B cell (primary cell): ENCODE results near the gene PHF19. TPM values are rescaled to one million over a fixed set of nuclear protein-coding genes. Genes with fewer than 3 reads are reported as not detected.

ENCODE experiments used
- ATAC-seq: fragments of 200-7000 bp; cut with Tn5 transposase; one replicate; pipeline ENCODE4 v1.10.0; 2021; ENCODE audit warnings: low read depth, mild to moderate bottlenecking, moderate number of reproducible peaks, moderate library complexity
- CTCF ChIA-PET: fragments of 350-600 bp; sonication (Branson Sonifier 250); formaldehyde crosslinking; loops from one replicate; lab custom pipeline; 2021; ENCODE audit warnings: antibody characterized with exemption, inconsistent platforms; lab: Charles Lee
- POLR2A ChIA-PET: fragments of 350-600 bp; sonication (Branson Sonifier 250); formaldehyde crosslinking; loops from one replicate; lab custom pipeline; 2021; ENCODE audit warnings: antibody characterized with exemption; lab: Charles Lee
- DNase-seq: peaks from one replicate; pipeline ENCODE4 v3.0.0; 2013
- H2AFZ ChIP-seq: 2 replicates; pipeline ENCODE4 v1.6.1; 2012; ENCODE audit warnings: mild to moderate bottlenecking, low read depth, low read length; ENCODE audit not compliant: insufficient read depth, poor library complexity, severe bottlenecking
- H3K27ac ChIP-seq, 2 donors: 1 replicate in 1 of 2; 2 replicates in 1 of 2; pipeline ENCODE4 v1.5.1; 2012 to 2013; ENCODE audit warnings: low read length in 2 of 2, mild to moderate bottlenecking in 2 of 2, moderate library complexity in 1 of 2
- H3K27me3 ChIP-seq, 4 experiments: fragments of 200-600 bp in 1 of 4; sonication (generic) in 1 of 4; replicated peaks in 1 of 4; 1 replicate in 2 of 4; 2 replicates in 2 of 4; pipeline versions ENCODE4 v1.6.1 to v1.7.0; 2013 to 2016; ENCODE audit warnings: low read length in 3 of 4, mild to moderate bottlenecking in 2 of 4, mixed read lengths in 1 of 4, moderate library complexity in 1 of 4; ENCODE audit not compliant: insufficient read depth in 4 of 4, control insufficient read depth in 3 of 4; ENCODE audit errors: control extremely low read depth in 1 of 4
- H3K36me3 ChIP-seq, 2 experiments: replicated peaks in 1 of 2; 1 replicate in 1 of 2; 2 replicates in 1 of 2; pipeline versions ENCODE4 v1.6.1 to v1.7.1; 2013; ENCODE audit warnings: low read length in 1 of 2; ENCODE audit not compliant: insufficient read depth in 2 of 2, control insufficient read depth in 1 of 2; ENCODE audit errors: control extremely low read depth in 1 of 2, extremely low read depth in 1 of 2
- H3K4me1 ChIP-seq, 2 donors: fragments of 200-600 bp in 1 of 2; sonication (generic) in 1 of 2; 1 replicate in 1 of 2; 2 replicates in 1 of 2; pipeline versions ENCODE4 v1.5.1 to v1.6.1; 2013 to 2017; ENCODE audit warnings: low read length in 2 of 2; ENCODE audit not compliant: control insufficient read depth in 2 of 2, insufficient read depth in 2 of 2
- H3K4me2 ChIP-seq: replicated peaks from 2 replicates; pipeline ENCODE3; 2012; ENCODE audit warnings: mild to moderate bottlenecking, low read depth, low read length; ENCODE audit not compliant: poor library complexity, severe bottlenecking
- H3K4me3 ChIP-seq, 5 experiments: fragments of 200-600 bp in 1 of 5; sonication (generic) in 1 of 5; 1 replicate in 3 of 5; 2 replicates in 2 of 5; pipeline versions ENCODE4 v1.5.1 to v1.7.0; 2011 to 2016; ENCODE audit warnings: low read length in 4 of 5, mild to moderate bottlenecking in 4 of 5, low read depth in 2 of 5, control low read depth in 1 of 5, moderate library complexity in 1 of 5; ENCODE audit not compliant: insufficient read depth in 1 of 5; ENCODE audit errors: control extremely low read depth in 1 of 5, extremely low read depth in 1 of 5
- H3K79me2 ChIP-seq: fragments of 200-600 bp; sonication (generic); one replicate; pipeline ENCODE4 v1.6.0; 2016; ENCODE audit warnings: low read length; ENCODE audit not compliant: control insufficient read depth, insufficient read depth
- H3K9ac ChIP-seq: fragments of 200-600 bp; sonication (generic); 2 replicates; pipeline ENCODE4 v1.6.1; 2017; ENCODE audit warnings: mild to moderate bottlenecking, low read length, moderate library complexity
- H3K9me3 ChIP-seq, 3 donors: one replicate each; pipeline versions ENCODE4 v1.6.1 to v1.7.1; 2013; ENCODE audit warnings: low read length in 2 of 3; ENCODE audit not compliant: control insufficient read depth in 2 of 3, insufficient read depth in 1 of 3; ENCODE audit errors: control extremely low read depth in 1 of 3
- H4K20me1 ChIP-seq: 2 replicates; pipeline ENCODE4 v1.6.0; 2012; ENCODE audit warnings: mild to moderate bottlenecking, low read length; ENCODE audit not compliant: insufficient read depth, control insufficient read depth, poor library complexity, severe bottlenecking
- H3K27ac Mint-ChIP-seq: one replicate; pipeline ENCODE4 v1.8.0; 2021; ENCODE audit warnings: mixed read lengths
- H3K27me3 Mint-ChIP-seq: one replicate; pipeline ENCODE4 v1.8.0; 2021; ENCODE audit warnings: mixed read lengths
- H3K4me1 Mint-ChIP-seq: one replicate; pipeline ENCODE4 v1.8.0; 2021; ENCODE audit warnings: mixed read lengths
- H3K4me3 Mint-ChIP-seq: one replicate; pipeline ENCODE4 v1.8.0; 2021; ENCODE audit warnings: mixed read lengths
- H3K9me3 Mint-ChIP-seq: one replicate; pipeline ENCODE4 v1.8.0; 2022; ENCODE audit warnings: mixed read lengths; ENCODE audit not compliant: insufficient read depth
- EZH2 ChIP-seq: IDR thresholded peaks from 2 replicates; pipeline ENCODE4 v1.6.1; 2012; ENCODE audit warnings: borderline replicate concordance, low read depth, mild to moderate bottlenecking, moderate library complexity, low read length; ENCODE audit not compliant: insufficient read depth, poor library complexity, severe bottlenecking
- WGBS: methylation state at CpG from one replicate; pipeline ENCODE4 v1.1.5; 2013; ENCODE audit warnings: missing lambda C conversion rate; ENCODE audit not compliant: insufficient coverage; 5-methylcytosine and 5-hydroxymethylcytosine counted together
- intact Hi-C: fragments of 100-400 bp; cut with micrococcal nuclease; formaldehyde crosslinking; loops from one replicate; pipeline ENCODE4 v1.10.0; 2022
- polyA plus RNA-seq: library from polyadenylated mRNA; depleted of rRNA; stranded (reverse); fragments of >200 nt; gene quantifications from 2 replicates; pipeline ENCODE4 v1.2.3, GENCODE V29; 2012
- total RNA-seq, 2 donors: library from RNA; stranded (reverse); fragments of 120-200 nt in 1 of 2; gene quantifications; 1 replicate in 1 of 2; 2 replicates in 1 of 2; pipeline versions ENCODE4 v1.2.3 to v1.2.4, GENCODE V29; 2013 to 2022
- TF ChIP-seq, protein P1 (sequence below): fragments of 200-600 bp; IDR thresholded peaks from one replicate; pipeline ENCODE4 v1.8.0; 2022; ENCODE audit warnings: antibody characterized with exemption, mild to moderate bottlenecking

Gene PHF19
- total and polyA plus RNA-seq, 2 donors (not counting 1 experiment from before 2014, with no cell fraction given), result 17.0 to 20.9 TPM

DNA sequence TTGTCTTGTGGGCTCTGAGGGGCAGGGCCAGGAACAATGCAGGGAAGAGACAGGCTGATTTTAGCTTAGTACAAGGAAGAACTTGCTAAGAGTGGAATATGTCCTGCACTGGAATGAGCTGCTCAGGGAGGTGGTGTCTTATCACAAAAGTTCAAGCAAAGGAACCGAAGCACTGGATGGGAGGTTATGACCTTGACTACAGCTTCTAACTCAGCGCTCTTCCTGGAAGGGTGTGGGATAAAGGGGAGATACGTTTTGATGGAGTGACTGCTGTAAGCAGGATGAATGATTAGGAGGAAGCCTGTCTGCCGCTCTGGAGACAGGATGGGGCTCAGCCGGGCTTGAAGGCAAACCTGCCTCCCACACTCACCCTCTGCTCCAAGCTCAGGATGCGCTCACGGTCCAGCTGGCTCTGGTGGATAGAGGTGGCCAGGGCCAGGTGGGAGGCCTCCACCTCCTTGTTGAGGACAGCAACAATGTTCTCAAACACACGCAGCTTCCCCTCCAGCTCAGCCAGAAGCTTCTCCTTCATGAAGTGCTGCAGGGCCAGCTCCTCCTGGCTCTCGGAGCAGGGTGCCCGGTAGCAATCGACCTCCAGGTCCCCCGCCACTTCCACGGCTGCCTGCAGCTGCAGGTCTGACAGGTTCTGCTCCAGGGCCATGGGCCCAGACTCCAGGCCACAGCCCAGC, 36.1 kb upstream of the PHF19 start:
- WGBS, result 94% methylated on average over 9 of the region's 13 CpGs
- intact Hi-C loops, result no loop called here
- Histone ChIP-seq H3K27ac (no peak overlapping the region), H3K36me3 (peaks cover 0 to 28% of the 10 kb centered on the region in 2 experiments), H3K4me3 (no peak overlapping the region), H4K20me1 (no peaks in the 10 kb centered on the region), H3K9ac (no peak overlapping the region), H3K9me3 (peaks cover 0 to 5% (median 0%) of the 10 kb centered on the region in 3 donors), H2AFZ (no peak overlapping the region), H3K27me3 (no peaks in the 10 kb centered on the region), H3K4me2 (no peak overlapping the region), H3K79me2 (peaks cover 6% of the 10 kb centered on the region), H3K4me1 (peaks cover 5% of the 10 kb centered on the region in 2 donors)
- ATAC-seq (no peak), DNase-seq (no peak)
- CTCF ChIA-PET, result no interaction called here
- H3K4me3 Mint-ChIP-seq, result no peak overlapping the region
- H3K4me1 Mint-ChIP-seq, result peaks cover 14% of the 10 kb centered on the region
- H3K9me3 Mint-ChIP-seq, result no peaks in the 10 kb centered on the region
- POLR2A ChIA-PET, result interaction anchor here (0.9 to 1.1 kb wide), 3 partner anchors 9 to 20 kb away, joined by 3 read pairs; no protein-coding TSS in a partner anchor
- no peaks in the 10 kb centered on the region for H3K27me3 Mint-ChIP-seq
- no peak overlapping the region for H3K27ac Mint-ChIP-seq
- TF ChIP-seq EZH2, result no peak
- TF ChIP-seq, protein P1, sequence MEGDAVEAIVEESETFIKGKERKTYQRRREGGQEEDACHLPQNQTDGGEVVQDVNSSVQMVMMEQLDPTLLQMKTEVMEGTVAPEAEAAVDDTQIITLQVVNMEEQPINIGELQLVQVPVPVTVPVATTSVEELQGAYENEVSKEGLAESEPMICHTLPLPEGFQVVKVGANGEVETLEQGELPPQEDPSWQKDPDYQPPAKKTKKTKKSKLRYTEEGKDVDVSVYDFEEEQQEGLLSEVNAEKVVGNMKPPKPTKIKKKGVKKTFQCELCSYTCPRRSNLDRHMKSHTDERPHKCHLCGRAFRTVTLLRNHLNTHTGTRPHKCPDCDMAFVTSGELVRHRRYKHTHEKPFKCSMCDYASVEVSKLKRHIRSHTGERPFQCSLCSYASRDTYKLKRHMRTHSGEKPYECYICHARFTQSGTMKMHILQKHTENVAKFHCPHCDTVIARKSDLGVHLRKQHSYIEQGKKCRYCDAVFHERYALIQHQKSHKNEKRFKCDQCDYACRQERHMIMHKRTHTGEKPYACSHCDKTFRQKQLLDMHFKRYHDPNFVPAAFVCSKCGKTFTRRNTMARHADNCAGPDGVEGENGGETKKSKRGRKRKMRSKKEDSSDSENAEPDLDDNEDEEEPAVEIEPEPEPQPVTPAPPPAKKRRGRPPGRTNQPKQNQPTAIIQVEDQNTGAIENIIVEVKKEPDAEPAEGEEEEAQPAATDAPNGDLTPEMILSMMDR, result no peak

- no peaks in the 10 kb centered on the region for H3K9me3 Mint-ChIP-seq
- H3K27ac Mint-ChIP-seq, result no peak overlapping the region
- CTCF ChIA-PET, result interaction anchor here (1.3 kb wide), 1 partner anchor 149 kb away, joined by 4 read pairs; no protein-coding TSS in a partner anchor
- Histone ChIP-seq H2AFZ (no peak overlapping the region), H3K9me3 (no peaks in the 10 kb centered on the region), H3K4me1 (peaks cover 8 to 11% of the 10 kb centered on the region in 2 donors), H3K27ac (no peak overlapping the region), H3K4me3 (no peak overlapping the region), H3K79me2 (peaks cover 6% of the 10 kb centered on the region), H3K27me3 (no peaks in the 10 kb centered on the region), H3K36me3 (peaks cover 1 to 25% of the 10 kb centered on the region in 2 experiments), H3K9ac (no peak overlapping the region), H4K20me1 (no peaks in the 10 kb centered on the region), H3K4me2 (no peak overlapping the region)
- no peak for ATAC-seq
- 94% methylated on average over 9 of the region's 9 CpGs for WGBS
- TF ChIP-seq EZH2, result no peak
- TF ChIP-seq, protein P1, result no peak
- H3K4me3 Mint-ChIP-seq, result no peak overlapping the region
- intact Hi-C loops, result no loop called here
- DNase-seq, result no peak
- POLR2A ChIA-PET, result interaction anchor here (1.2 kb wide), 1 partner anchor 17 kb away, joined by 3 read pairs; no protein-coding TSS in a partner anchor
- H3K27me3 Mint-ChIP-seq, result no peaks in the 10 kb centered on the region
- H3K4me1 Mint-ChIP-seq, result peaks cover 15% of the 10 kb centered on the region
Observed at GRCh38 chr9:120911295-120911837, 34.4 kb upstream of the PHF19 start.
